ENCODE results near the gene ELMO3.

The ELMO3 gene

DNA sequence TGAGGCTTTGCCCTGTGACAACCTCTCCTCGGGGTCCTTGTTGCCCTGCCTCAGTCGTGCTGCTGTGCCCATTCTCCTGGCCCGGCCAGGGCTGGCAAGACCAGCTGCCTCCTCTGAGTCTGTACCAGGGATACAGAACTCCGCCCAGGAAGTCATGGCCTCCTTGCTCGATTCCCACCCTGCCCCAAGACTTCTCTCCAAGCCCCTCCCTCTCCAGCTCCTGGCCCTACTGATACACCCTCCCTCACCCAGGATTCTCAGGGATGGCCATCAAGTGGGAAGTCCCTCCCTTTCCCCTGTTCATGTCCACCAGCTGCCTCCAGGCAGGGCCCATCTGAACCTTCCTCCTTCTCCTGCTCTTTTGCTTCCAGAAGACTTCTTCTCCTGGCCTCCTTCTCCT lies 16.8 kb downstream of the ELMO3 start:
- no peak for DNase-seq (ENCODE audit: low read depth in 2 of 2)

DNA sequence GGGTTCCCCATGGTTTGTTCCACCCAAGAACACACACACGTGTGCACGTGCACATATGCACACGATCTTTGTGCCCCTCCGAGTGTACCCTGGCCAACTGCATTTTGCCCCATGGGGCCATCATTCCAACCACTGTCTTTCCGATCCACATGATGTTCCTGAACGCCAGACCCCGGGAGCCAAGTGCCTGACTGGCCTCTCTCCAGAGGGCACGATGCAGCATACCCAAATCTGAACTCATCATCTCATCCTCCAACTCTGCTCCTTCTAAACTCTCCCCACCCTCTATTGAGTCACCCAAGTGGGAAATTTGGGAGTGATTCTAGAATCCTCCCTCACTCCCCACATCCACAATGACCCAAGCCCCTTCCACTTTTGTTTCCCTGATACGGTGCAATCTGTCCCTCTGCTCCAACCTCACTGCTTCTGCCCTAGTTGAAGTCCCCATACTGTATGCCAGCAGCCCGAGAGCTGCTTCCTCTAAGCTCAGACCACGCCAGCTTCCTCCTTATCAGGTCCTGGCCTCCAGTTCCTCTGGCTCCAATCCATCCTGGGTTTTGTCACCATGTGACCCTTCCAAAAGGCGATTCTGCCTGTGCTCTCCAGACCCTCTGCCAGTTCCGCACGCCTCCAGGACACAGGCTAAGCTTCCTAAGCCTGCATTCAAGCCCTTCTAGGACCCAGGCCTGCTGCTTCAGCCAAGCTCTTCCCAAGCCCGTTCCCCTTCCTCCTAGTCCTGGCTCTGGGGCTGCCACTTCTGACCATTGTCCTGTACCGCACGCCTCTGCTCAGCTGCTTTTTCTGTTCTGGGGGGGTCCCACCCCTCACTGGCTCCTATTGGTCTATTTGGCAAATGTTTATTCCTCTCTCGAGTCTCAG lies 17.9 kb downstream of the ELMO3 start:
- no peak for DNase-seq (ENCODE audit: low read depth in 2 of 2)

DNA sequence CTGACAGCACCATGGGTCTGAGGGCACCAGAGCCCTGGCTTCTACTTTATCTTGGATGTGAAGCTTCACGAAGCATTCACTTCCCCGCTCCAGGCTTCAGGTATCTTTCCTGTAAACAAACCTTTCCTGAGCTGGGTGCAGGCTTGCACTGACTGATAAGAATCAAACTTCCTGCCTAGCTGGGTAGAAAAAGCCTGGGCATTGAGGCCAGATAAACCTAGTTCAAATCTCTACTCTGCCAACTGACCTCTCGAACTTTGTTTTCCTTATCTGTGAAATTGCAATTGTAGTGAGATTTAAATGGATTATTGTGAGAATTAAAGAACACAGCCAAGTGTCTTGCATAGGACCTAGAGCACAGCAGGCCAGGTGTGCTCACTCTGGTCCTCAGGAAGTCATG lies 25.1 kb downstream of the ELMO3 start:
- DNase-seq (ENCODE audit: low read depth in 2 of 2), result no peak

DNA sequence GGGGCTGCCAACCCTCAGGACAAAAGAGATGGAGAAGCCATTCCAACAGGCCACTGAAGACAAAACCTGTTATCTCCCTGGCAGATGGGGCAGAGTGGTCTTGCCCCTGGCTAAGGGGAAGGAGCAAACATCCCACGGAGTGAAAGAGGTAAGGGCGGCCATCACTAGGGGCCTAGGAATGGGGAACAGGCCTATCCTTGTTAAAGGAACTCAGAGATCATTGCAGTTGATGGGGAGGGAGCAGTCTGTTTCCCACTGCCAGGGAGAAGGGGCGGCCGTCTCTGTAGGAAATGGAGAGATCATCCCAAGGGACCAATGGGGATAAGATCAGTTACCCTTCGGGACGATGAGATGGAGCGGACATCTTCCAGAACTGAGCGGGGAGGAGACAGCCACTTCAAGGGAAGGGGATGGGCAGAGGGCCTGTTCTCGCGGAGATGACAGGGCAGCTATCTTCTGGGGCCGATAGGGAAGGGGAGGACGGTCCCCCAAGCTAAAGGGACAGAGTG lies 27.4 kb downstream of the ELMO3 start:
- DNase-seq (ENCODE audit: low read depth in 2 of 2), result no peak

DNA sequence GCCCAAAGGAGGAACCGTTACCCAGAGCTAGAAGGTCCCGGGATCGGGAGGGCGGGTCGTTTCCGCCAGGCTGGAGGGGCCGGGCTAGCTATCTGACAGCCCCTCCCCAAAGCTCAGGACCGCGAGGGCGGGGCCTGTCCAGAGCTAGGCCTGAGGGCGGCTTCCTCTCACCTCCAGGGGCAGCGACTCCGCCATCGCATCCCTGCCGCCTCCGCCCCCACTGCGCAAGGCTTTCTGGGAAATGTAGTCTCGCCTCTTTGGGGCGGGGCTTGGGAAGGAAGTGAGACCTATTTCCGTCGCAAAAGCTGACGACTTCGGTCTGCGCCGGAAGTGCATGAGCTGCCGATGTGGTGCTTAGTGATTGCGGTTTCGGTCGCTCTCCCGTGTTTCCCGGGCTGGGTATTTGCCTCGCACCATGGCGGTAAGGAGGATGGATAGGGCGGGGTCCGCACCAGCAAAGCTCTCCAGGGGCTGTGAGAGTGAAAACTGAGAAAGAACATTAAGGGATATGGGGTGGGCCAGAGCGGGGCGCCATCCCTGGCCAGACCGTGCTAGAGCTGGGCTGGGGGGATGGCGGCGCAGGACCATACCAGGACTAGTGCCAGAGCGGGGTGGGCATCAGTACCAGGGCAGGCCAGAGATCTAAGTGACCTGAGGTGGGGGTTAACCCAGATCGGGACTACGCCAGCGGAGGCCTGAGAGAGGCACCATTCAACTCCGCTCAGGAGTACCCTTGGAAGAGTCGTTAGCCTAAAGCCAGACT lies 28.1 kb downstream of the ELMO3 start, which contains the start of gene TMEM208:
TSS of gene TMEM208 (plus strand) at position 327 of the 763 bp plus-strand sequence. CDS start at position 416, 89 bp downstream.
- DNase-seq (ENCODE audit: low read depth in 2 of 2), result peak; percentile 95 to 98

DNA sequence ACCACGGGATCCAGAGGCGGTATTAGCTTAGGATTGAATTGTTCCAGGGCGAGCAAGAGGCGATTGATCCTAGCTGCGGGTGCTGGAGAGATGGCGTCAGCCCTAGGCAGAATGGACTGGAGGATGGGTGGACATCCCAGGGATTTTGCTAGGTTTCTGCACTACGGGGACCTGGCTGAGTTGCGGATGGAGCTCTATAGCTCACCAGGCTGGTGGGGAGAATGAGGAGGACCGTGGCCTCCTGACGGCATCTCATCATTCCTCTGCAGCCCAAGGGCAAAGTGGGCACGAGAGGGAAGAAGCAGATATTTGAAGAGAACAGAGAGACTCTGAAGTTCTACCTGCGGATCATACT lies 28.6 kb downstream of the ELMO3 start:
- no peak for DNase-seq (ENCODE audit: low read depth in 2 of 2)

DNA sequence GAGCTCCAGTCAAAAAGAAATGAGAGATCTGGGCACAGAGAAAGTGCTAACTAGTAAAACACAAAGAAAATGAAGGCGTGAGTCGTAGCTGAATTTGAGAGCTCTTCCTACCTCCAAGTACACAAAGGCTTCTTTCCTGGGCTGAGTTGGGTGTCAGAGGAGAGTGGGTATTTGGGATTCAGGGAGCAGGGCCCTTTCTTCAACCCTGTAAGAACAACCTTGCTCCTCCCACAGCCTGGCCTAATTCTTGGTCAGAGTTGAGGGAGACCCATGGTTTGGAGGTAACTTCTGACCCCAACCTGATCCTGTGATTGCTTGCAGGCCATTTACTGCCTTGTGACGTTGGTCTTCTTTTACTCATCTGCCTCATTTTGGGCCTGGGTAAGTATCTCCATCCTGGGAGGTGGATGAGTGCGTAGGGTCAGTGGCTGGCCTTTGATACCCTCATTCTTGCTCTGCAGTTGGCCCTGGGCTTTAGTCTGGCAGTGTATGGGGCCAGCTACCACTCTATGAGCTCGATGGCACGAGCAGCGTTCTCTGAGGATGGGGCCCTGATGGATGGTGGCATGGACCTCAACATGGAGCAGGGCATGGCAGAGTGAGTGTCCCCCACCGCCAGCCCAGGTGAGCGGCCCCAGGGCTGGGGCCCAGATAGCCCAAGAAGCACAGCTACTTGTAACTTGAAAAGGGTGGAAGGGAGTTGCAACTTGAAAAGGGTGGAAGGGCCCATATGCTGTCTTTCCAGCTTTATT lies 29.3 kb downstream of the ELMO3 start:
- DNase-seq (ENCODE audit: low read depth in 2 of 2), result no peak

DNA sequence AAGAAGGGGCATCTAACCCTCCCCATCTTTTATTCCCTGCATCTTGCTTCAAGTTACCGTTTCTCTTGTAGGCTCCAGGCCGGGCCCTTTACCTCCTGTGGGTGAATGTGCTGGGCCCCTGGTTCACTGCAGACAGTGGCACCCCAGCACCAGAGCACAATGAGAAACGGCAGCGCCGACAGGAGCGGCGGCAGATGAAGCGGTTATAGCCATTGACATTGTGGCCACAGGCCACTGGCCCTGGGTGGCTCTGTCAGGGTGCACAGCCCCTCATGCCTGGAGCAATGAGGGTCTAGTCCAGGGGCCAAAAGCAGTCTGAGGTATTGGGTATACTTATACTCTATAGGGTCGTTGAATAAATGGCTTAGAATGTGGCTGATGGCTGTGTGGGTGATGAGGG lies 30.0 kb downstream of the ELMO3 start:
- no peak for DNase-seq (ENCODE audit: low read depth in 2 of 2)

DNA sequence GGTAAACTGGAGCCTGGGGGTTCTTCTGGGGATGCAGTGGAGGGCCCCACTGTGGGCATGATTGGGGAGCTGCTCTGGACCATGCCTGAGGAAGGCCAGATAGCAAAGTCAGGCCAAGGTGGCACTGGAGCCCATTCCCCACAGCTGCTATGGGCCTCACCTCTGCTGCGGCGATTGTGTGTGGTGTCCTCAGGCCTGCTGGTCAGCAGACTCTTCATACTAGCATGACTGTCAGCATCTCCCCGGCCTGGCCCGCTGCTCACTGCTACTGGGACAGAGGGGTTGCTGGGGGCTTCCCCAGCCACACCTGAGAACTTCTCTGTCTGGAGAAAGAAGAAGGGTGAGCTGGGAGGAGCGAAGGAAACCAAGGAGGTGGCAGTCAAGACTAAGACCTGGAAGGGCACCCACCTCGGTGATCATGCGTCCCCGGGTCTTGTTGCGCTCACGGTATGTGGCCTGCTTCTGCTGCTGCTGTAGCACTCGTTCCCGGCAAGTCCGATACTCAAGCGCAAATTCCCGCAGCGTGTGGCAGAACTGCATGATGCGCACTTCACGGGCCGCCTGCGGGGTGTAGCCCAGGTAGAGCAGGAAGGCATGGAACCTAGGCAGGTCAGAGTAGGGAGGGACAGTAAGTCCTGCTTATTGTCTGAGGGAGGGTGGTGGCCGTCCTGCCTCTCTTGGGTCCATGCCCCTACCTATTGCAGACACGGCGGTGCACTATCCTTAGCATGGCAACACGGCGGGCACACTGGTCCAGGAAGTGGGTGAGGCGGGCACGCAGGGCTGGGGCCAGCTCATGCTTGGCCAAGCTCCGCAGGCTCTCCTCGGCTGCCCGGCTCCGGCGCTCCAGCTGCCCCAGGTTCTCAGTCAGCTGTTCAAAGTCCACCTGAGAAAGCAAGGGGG lies 31.2 kb downstream of the ELMO3 start:
- no peak for DNase-seq (ENCODE audit: low read depth in 2 of 2)

DNA sequence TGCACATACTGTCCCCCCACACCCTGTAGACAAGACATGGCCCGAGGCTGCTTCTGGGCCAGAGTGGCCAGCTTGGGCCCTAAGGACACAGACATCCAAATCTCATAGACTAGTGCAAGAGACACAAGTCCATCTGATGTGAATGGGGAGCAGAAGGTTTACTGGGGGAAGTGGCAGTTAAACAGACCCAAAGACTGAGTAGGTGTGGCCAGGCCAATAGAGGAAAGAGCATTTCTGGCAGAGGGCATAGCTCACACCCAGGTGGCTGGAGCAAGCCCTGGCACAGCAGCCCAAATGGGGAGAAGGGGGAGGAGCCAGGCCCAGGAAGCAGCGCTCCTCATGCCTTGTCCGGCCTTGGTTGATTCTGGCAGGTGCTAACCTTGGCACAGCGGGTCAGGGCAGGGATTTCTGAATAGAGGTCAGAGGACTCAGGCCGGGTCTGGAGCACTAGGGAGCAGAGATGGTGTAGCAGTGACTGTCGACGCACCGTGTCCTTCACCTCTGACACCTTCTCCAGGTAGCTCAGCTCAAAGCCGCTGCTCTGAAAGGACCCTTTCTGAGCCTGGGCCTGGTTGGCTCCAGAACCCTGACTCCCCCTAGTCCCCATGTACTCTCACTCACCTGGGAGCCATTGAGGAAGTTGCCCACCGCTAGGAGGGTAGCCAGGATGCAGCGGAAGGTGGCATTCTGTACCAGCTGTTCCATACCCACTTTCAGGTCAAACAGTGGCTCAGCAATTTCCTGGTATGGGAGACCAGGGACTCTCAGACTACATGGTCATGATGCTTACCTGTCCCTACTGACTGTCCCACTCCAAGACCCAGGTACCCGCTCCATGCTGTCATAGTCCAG lies 32.1 kb downstream of the ELMO3 start:
- no peak for DNase-seq (ENCODE audit: low read depth in 2 of 2)

DNA sequence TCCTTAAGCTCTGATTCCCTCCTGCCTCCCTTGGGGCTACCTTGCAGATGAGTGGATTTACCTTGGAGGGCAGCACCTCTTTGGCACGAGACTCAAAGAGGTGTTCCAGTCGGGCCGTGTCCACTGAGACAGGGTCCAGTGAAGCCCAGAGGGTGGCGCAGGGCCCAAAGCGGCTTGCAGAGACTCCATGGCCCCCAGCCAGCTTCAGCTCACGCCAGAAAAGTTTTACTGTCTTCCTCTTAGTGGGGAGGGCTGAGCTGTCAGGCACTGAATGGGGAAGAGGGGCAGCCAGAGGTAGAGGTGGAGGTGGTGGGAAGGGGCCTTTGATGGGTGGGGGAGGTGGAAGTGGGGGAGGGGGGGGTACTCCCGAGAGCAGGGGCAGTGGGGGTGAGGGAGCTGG lies 34.7 kb downstream of the ELMO3 start:
- no peak for DNase-seq (ENCODE audit: low read depth in 2 of 2)

DNA sequence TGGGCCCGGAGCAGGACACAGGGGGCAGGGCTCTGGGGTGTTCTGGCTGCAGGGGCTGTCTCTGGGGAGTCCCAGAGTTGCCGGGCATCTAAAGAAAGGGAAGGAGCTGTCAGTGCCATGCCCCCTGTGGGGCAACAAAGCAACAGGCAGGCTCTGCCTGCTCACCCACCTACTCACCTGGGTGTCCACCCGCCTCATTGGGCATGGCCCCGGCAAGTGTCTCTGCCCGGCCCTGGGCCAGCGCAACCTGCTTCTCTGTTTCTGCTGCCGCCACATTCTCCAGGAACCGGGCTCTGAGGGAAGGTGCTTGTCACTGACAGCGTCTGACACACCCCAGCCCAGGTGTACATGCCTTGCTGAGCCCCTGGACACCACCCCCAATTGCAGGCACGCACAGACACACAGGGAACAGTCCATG lies 35.3 kb downstream of the ELMO3 start:
- DNase-seq (ENCODE audit: low read depth in 2 of 2), result no peak

DNA sequence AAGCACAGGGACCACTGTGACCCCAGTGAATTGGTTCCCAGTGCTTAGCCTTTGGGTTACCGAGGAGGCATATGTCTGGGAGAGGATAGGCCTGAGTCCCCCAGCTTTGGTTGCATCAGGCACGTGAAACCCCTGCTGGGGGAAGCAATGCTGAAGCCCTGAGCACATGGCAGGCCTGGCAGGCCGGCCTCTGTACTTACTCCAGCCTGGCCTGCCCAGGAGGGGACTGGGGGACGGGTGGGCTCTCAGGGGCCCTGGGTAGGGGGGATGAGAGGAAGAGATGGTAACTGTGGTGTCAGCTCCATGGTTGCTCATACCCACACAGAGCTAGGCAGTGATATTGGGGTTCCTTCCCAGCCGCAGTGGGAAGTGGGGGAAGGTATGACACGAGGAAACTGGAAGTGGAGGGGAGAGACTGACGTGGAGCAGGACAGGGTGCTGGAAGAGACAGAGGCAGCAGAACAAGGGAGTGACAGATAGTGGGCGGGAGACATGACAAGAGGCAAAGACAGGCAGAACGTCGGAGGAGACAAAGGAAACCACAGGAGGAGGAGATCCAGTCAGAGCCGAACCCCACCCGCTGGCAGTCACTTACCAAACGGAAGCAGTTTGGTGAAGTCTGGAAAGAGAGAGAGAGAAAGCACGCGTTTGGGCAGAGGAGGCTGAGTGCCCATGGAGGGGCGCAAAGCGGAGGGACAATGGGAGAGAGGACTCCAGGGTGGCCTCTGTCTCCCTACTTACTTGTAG lies 37.1 kb downstream of the ELMO3 start:
- DNase-seq (ENCODE audit: low read depth in 2 of 2), result no peak

DNA sequence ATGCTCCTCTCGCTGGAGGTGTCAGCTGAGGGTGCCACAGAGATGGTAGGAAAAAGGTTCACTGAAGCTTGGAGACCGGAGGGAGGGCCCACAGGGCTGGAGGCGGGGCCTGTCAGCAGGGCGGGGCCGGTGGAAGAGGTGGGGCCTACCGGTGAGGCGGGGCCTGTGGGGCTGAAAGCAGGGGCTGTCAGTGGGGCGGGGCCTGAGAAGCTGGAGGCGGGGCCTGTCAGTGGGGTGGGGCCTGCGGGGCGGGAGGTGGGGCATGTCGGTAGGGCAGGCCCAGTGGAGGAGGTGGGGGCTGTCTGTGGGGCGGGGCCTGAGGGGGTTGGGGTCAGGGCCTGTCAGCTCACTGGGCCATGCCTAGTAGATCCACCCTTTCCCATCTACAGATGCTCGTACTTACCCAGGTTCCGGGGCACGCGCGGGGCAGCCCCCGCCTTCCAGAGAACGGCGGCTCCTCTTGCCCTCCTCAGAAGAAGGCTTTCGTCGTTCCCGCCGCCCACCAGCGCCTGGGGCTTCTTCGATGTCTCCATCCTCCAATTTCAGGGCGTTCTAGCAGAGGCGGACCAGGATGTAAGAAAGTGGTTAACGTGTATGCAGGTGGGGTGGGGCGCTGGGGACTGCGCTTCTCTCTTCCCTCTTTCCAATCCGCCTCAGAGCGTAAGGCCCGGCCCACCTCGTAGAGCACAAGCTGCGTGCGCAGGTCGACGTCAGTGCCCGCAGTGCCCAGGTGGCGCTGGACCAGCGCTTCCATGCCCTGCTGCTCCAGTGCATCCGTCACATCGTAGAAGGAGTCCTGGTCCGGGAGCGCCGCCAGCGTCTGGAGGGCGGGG lies 37.8 kb downstream of the ELMO3 start:
- peak in 1 of 2 donors; percentile 34 for DNase-seq (ENCODE audit: low read depth in 2 of 2)

DNA sequence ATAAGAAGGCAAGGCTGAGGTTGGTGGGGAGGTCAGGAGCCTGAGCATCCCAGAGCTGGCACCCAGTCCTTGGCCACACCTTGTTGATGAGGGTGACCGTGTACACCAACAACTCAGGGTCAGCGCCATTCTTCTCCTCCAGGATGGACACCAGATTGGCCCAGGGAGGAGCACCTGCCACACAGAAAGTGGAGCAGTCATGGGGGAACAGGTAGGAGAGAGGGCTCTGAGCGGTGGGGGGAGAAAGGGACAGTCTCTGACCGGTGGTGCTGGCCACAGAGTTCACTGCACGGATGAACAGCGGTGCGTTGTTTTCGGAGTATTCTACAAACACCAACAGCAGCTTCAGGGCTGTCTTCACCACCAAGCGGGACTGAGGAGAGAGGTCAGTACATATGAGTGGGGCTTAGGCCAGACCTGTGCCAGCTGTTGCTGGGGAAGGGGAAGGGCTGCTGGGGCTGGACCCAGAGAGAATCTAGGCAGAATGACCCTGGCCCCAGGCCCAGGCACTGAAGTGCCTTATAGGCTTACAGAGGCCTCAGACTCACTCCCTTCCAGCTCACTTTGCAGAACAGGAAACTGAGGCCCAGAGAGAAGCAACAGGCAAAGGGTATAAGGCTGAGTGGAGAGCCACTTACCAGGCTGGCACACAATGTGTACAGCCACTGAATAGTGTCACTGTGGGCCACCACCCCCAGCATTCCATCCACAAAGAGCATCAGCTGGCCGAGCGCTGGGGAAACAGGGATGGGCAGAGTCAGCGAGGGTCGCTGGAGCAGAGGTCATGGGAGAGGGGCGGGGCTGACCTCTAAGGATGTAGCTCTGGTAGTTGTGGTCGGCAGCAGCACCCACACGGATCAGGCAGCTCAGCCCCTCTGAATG lies 38.7 kb downstream of the ELMO3 start:
- DNase-seq (ENCODE audit: low read depth in 2 of 2), result no peak

DNA sequence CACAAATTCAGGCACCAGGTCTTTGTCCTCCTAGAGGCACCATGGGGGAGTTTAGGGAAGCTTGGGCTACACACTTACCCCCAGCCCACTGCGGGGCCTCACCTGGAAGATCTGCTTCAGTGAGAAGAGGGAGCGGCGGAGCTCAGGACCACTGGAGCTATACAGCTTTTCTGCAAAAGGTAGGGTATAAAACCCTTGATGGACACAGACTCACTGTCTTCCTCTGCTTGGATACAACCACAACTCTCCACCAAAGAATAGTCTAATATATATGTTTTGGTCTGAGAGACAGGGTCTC lies 39.3 kb downstream of the ELMO3 start:
- no peak for DNase-seq (ENCODE audit: low read depth in 2 of 2)

DNA sequence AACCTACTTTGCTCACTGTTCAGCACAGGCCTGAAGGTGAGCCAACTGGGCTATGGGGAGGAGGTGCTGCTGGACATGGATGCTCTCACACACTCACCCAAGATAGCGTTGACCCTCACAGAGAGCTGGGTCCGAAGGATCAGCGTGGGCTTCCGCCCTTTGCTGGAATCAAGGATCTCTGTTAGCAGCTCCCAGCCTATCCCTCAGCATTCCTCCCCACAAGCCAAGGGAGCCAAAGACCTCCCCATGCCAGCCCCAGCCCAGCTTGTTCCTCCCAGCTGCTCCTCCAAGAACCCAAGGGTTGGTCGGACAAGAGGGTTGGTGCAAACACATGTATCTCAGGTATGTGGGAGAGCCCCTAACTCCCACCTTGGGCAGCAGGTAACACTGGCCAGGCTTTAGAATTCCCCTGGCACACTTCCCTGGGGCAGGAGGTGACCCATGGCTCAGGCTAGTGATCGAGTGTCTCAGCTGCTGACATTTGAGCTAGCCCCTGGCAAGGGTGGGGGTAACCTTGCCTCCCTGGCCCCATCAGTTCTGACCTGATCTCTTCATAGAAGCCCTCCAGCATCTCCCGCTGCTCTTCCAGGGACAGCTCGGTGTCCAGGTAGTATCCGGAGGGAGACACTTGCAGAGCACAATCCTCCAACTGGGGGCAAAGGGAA lies 40.0 kb downstream of the ELMO3 start:
- no peak for DNase-seq (ENCODE audit: low read depth in 2 of 2)
